ENCODE results near the gene HIP1R.
"Not testable (repeated sequence)": the region's sequence is repeated elsewhere in the genome, so short reads cannot be mapped to it uniquely, and the experiment has no call there.

Gene HIP1R

DNA sequence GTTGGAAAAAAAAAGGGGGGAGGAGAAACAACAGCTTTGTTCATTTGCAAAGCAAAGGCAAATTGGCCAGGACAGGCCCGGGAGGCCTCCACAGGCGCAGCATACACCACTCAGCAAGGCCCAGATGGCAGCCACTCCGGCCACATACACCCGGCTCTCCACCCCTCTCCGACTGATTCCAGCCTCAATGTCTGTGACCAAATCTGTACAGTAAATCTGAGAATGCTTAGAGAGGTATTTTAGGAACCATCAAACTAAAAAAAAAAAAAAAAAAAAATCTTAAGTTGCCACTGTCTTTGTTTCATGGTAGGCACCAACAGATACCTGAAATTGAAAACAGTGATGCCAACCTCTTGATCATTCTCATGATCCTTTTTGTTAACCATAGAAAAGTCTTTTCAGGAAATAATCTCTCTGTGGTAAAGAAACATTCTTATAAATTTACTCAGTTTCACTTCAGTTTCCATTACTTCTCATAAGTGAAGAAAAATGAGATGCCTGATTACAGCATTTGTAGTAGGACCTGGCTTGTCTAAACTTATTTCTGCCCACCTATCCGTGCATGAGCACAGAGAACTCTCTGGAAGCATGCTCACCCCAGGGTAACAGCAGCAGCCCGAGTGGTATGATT lies 40.4 kb downstream of the HIP1R start:
- DNase-seq: peak; percentile 54

DNA sequence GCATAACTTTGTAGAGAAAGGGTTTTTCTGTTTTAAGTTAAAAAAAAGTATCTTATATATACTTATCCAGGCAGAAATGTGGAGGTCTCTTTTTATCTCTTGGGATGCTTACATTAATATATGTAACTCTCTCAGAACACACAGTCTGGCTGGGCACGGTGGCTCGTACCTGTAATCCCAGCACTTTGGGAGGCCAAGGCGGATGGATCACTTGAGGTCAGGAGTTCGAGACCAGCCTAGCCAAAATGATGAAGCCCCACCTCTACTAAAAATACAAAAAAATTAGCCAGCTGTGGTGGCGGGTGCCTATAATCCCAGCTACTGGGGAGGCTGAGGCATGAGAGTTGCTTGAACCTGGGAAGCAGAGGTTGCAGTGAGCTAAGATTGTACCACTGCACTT lies 41.0 kb downstream of the HIP1R start:
- not testable (repeated sequence) for DNase-seq

DNA sequence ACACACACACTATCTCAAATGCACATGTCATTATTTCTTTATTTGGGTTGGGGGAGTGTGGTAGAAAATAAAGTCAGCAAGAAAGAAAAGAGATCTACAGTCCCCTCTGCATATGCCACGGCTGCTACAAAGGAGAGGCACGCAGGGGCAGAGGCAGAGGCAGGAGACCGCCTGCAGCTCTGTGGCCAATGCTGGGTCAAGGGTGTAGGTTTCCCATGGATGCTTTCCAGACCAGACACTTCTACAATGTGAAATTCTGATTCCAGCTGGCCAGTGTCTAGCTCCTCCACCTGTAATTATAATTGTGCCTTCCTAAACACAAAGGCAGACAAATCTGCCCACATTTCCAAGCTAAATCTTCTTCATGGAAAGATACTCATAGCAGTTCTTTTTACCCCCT lies 41.5 kb downstream of the HIP1R start:
- no peak for DNase-seq

DNA sequence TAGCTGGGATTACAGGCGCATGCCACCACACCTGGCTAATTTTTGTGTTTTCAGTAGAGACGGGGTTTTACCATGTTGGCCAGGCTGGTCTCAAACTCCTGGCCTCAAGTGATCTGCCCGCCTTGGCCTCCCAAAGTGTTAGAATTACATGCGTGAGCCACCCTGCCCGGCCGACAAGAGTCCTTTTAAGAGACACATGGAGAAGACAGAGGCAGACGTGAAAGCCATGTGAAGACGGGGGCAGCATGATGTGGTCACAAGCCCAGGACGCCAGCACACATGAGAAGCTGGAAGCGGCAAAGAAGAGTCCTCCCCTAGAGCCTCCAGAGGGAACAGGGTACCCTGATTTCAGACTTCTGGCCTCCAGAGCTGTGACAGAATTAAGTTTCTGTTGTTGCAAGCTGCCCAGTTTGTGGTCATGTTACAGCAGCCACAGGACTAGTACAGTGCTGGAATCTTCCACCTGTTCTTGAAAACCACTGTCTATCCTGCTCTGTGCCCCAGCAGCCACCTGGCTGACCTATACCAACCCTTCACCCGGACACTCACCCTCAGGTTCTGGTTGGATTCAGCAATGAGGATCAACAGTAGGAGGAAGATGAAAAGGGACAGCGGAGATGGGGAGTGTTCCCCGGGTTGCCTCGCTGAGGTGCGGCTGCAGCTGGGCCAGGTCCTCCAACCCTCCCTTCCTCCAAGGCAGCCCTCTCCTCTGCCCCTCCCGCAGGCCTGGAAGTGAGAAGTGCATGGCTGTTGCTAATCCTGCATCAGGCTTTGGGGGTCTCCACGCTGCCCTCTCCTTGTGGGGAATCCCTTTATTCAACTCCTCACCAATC lies 43.7 kb downstream of the HIP1R start:
- DNase-seq: no peak

DNA sequence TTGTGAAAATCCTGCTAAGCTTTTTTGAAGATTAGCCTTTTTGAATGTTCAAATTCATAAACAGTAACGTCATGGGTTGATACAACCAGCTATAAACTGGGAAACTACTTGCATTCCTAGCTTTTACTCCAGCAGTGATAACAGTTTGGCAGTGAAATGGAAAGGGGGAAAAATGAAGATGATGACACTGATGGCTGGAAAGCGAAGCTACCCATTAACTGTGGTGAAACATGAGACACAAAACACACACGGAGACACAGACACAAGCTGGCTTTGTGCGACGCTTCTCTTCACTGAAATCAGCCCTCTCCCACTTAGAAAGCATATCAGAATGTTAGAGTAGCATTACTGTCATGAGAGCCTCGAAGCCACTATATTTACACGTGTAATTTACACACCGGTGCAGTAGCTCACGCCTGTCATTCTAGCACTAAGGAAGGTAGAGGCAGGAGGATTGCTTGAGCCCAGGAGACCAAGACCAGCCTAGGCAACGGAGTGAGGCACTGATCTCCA lies 45.0 kb downstream of the HIP1R start:
- no peak for DNase-seq

DNA sequence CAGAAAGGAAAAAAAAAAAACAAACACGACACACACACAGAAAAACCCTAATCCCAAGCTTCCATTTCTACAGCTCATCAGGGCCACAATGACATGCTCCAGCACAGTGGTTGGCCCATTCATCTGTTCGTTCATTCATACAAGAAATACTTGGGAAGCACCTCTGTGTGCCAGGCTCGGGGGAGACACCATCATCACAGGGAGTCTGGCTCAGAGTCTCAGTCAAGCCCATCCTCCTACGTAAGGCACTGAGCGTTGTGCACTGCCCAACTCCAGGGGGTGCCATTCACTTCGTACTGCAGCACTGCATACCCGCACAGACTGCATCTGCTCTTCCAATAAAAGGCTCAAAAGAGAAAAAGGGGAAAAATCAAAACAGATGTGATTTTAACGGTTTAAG lies 45.4 kb downstream of the HIP1R start:
- DNase-seq: peak; percentile 32

DNA sequence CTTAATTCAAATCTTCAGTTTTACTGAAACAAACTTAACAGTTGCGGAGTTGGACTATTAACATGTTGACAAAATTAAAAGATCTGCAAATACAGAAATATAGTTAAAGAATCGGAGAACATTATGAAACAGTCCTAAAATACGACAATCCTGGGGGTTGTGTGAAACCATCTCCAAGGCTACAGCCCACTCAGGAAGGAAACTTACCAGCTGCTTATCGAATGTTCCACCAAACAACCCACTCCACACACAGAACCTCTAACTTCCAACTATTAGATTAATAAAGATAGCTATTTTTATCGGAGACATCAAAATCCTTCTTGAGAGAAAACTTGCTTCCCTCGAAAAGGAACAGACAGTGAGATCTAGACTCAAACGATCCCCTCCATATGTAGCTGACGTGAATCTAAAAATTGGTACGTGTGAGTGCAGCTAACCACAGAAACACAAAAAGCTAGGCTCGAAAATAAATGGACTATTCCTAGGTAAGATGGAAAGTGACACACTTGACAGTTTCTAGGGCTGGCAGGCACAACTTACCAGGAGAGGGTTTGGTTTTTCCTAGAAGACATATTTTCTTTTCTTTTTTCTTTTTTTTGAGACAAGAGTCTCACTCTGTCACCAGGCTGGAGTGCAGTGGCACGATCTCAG lies 47.8 kb downstream of the HIP1R start:
- no peak for DNase-seq

DNA sequence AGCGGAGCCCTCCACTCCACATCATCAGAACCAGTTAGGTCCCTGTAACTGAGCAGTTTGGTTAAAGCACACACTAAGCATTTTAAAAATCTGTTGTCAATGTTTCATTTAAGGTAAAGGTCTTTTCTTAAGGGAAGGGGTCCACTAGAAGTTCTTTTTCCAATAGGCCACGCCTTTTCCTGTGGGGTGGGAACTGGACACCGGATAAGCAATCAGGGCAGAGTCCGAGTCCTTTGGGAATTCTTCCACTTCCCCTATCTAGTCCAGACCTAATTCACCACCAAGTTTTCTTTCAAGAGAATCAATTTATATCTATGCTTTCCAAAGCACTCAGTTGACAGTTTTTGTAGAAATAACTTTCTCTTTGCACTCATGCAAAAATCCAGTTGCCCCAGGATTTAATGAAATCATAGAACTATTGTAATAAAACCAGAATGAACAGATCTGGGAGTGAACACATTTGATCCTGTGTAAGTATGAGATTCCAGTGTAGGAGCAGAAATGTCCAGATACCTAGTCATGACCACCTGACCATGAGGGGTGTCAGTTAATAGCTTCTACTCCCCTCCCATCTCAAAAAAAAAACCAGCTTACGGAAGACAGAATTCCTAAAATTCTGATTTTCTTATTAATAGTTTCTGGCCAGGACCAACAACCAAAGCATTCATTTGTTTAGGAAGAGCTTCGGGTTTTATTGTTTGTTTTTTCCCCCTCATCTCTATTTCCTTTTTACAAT lies 49.0 kb downstream of the HIP1R start:
- no peak for DNase-seq

DNA sequence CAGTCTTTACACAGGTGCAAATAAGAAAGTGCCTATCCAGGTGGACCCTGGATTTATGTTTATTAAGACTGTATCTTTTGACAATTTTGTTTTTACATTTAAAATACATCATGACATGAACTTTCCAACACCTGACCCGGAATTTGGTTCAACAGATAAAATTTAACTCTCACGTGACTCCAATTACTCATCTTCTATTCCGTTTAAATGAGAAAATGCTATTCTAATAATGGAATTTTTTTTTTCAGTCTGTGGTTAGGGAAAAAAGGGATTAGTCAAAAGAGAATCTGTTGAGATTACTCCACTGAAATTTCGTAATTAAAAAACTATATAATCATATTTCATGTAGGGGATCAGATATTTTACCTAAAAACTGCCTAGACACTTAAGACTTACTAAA lies 49.6 kb downstream of the HIP1R start:
- no peak for DNase-seq

DNA sequence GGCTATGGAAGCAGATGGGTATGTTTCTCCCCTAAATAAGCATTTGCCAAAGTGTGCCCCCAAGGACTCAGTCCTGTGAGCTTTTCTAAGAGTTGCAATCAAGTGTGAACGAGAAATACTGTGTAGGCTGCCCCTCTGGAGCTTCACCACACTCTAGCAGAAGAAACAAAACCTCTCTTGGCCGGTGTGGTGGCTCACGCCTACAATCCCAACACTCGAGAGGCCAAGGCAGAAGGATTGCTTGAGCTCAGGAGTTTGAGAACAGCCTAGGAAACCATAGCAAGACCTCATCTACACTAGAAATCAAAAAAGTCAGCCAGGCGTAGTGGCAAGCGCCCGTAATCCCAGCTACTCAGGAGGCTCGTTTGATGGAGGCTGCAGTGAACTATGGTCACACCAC lies 50.9 kb downstream of the HIP1R start:
- DNase-seq: no peak

DNA sequence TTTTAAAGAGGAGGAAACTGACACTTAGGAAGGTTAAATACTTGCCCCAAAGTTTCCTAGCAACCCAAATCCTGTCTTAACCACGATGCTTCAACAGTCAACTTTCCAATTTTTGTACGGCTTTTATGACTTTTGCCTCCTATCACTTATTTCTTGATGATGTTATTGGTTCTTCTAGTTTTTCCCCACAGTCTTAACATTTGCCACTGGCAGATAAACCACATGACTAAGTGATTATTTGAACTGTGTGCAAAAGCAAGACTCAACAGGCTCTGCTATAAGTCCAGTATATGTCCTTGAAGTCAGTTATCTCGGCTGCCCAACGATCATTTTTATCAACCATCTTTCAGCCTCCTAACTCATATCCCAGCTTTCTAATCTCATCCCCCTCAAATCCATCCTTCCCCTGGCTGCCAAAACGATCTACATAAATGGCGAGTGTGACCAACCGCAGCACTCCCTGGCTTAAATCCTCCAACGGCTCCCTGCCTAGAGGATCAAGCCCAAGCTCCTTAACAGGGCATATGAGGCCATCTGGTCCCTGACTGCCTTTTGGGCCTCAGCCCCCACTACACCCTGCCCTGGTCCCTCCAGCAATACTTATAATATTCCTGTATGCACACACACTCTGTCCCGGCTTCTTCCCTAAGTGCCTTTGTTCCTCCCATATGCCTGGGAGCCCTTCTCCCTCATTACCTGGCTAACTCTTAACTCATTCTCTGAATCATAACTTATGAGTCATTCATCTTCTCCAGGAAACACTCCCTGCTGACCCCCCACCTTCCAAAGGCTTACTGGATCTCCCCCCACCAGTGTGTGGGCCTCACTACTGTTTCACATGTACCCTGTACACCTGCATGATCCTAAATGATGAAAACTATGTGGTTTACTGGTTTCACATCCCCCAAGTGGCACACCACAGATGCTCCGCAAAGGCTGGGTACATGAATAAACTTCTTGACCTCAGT lies 51.9 kb downstream of the HIP1R start:
- no peak for DNase-seq

DNA sequence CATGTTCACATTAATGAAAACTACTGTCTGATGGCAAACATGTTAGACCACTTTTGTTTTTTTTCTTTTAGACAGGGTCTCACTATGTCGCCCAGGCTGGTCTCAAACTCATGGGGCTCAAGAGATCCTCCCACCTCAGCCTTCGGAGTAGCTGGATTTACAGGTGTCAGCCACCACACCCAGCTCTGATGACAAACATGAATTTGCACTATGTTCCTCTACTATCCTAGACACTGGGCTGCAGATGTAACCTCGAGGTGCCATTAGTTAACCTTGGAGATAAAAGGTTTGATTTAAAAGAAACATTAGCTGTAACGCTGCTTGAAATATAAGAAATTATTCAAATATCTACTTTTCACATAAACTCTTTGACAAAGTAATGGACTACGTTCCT lies 52.6 kb downstream of the HIP1R start:
- no peak for DNase-seq

DNA sequence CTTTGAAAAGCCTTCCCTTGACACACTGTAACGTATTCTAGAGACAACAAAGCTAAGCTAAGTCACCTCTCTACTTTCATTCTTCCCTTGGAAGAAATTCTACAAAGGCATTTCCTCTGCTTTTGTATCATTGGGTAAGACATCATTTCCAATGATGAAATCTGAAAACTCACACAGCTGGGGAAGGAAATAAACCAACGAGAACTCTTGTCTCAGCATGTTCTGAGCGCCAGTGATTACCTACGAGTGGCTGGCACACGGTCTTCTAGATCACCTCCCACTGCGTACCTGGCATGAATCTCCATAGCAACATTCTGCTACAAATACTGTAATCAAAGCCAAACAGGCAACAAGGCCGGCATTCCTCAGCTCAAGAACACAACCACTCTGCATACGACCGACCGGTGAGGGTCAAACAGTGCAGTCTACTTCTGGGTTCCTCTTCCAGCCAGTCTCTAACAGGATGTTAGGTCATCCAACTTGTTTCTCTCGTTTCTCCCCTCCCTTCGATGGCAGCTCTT lies 53.0 kb downstream of the HIP1R start:
- no peak for DNase-seq

DNA sequence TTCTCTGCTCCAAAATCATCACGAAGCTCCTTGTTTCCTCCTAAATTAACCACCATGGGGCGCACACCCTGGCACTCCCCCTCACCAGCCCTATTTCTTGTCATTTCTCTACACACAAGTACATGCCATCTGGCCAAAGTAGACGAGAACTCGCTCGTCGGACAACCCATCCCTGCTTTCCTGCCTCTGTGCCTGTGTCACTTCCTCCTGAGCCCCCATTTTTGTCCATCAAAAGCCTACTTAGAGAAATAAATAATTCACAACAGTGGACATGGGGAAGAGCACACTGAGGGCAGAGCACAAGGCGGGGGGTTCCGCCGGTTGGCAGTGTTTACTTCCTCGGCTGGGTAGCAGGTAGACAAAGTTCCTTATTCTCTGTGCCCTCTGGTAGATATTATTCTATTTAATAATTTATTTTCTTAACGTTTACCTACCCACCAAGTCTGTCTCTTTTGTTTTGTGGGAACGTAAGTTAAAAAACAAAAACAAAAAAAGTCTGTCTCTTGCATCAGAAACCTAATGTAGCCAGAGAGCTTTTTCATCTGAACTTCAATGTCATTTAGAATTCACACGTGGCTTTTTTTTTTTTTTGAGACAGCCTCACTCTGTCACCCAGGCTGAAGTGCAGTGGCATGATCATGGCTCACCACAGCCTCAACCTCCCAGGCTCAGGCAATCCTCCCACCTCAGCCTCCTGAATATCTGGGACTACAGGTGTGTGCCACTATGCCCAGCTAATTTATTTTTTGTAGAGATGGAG lies 54.7 kb downstream of the HIP1R start:
- no peak for DNase-seq

DNA sequence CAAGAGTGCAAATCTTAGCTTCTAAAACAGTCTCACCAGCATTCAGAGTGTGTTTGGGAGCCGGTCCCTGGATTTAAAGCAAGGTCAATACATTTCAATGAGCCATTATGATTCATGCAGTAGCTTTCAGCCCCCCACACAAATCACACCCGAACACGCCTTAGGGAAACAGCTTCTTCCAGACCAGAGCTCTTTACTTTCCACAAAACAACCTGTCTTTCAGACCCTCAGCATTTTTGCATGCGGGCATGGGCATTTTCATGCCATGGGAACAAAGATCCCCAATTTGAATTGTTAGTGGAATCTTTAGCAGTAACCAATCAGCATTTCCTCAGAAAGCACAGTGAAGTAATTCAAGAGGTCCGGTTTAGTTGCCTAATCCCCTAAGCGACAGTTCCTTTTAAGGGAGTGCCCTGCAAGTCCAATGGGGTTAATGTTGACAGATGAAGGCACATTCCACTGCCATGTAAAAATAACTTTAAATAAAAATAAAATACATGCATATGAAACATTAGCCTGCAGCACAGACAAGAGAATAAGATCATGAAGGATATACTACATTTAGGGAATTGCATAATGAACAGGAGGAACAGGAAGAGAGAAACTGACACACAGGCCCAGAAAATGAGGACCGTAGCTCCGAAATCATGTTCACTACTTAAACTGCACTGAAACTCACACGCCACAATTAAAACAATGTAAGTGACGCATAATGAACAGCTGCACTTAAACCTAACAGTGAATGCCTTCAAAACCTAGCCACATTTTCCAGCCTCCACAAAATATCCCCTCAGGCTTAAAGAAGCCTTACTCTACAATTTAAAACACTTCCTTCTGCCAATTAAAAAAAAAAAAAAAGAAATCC lies 56.6 kb downstream of the HIP1R start:
- DNase-seq: no peak

DNA sequence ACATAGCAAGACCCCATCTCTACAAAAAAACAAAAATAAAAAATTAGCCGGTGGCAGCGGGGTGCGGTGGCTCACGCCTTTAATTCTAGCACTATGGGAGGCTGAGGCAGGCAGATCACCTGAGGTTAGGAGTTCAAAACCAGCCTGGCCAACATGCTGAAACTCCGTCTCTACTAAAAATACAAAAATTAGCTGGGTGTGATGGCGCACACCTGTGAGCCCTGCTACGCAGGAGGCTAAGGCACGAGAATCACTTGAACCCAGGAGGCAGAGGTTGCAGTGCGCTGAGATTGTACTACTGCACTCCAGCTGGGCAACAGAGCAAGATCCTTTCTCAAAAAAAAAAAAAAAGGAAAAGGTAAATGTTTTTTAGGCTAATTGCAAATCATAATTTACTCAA lies 57.5 kb downstream of the HIP1R start:
- not testable (repeated sequence) for DNase-seq

DNA sequence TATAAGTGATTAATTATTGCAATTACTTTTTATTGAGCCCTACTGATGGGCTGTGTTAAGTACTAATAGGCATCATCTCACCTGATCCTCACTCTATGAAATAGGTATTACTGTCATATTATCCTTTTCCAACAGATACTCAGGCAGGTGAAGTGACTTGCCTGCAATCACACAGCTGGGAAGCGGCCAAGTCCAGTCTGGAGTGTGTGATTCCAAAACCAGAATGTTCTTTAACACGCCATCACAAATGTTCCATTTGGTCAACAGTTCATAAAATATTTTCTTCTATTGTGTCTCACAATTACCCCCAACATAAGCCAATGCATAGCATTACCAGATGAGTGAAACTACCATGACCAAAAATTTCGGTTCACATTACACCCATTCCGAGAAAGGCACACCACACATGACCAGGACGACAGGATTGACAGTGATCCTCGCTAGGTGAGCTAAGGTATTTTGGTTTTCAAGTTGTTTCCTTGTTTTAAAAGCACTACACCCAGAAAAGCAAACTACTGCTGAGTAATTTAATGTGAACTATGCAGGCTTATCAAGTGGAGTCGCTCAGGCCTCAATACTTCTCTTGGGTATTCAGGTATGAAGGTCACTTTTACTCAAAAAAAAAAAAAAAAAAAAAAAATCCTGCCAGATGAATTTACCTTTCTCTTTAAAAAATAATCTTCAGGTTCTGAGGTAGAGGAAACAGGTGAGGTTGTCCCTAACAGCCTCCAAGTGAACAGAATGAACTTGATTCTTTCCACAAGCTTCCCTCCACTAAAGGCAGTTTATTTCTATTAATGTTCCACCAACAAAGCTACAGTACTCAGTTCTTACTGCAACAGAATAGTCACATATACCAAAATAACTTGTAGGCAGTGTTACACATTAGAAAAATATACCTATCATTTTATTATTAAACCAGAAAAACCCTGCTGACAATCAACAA lies 58.2 kb downstream of the HIP1R start:
- DNase-seq: no peak

DNA sequence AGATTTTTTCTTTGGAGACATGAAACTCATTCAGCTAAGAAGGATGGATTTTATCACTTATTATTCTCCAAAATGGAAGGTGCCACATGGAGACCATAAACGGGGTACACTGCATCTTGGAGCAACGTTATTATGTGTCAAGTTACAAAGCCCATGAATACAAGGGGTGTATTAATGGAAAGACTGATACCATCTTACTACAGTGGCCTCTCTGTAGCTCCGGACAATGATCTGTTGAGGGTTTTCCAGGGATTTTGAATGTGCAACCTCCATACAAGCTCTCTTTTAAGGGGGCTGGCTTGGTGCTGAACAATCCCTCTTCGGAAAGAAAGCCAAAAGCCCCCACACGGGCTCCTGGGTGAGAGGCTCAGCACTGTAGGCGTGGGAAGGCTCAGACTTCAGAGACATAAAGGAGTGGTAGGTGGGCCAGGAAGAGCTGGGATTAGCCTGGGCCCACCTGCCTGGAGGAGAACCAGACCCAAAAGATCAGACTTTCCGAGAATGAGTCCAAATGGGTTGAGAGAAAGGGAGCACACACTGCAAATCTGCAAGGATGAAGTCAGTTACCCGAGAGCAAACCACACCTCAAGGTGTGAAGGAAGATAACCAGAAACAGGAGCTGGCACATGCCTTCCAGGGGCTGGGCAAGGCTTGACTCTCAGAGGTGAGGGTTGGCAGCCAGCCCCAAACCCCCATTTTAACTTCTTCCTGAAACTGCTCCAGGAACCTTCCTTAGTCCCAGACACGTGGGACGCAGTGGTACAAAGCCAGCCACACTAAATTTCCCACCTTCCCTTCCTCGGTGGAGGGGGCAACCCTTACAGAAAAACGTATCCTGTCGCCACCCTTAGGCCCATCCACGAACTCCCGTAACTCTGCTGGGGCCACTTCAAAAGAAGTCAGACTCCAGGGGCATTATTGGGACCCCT lies 59.2 kb downstream of the HIP1R start:
- DNase-seq: no peak

Measured in NCI-H526 treated with DMSO at 0.1 percent for 48 hours (cell line).